IPS DF 19.7 (cell line): ENCODE results near the gene NUP93.
"Not testable (repeated sequence)": the region's sequence is repeated elsewhere in the genome, so short reads cannot be mapped to it uniquely, and the experiment has no call there.

Source experiments
- DNase-seq: peaks from one replicate; pipeline ENCODE4 v3.0.0-alpha.2; 2013; ENCODE audit warnings: low read depth, low spot score

Gene NUP93

GRCh38 chr16:56870276-56870888 is 140.5 kb downstream of the NUP93 start:
- DNase-seq = no peak

GRCh38 chr16:56871172-56871593 is 141.3 kb downstream of the NUP93 start:
- no peak for DNase-seq

- DNase-seq = no peak
These were observed 143.0 kb downstream of the NUP93 start for GRCh38 chr16:56872863-56873391.

- DNase-seq = no peak
These were observed 144.9 kb downstream of the NUP93 start for GRCh38 chr16:56874800-56875199.

GRCh38 chr16:56876048-56876447 is 146.1 kb downstream of the NUP93 start:
- no peak for DNase-seq

GRCh38 chr16:56877486-56878182 is 147.7 kb downstream of the NUP93 start:
- DNase-seq = no peak

GRCh38 chr16:56878282-56878854 is 148.4 kb downstream of the NUP93 start:
- no peak for DNase-seq

GRCh38 chr16:56879276-56879675 is 149.3 kb downstream of the NUP93 start:
- no peak for DNase-seq

- DNase-seq = no peak
These were observed 150.2 kb downstream of the NUP93 start for GRCh38 chr16:56880176-56880575.

- DNase-seq = no peak
These were observed 150.8 kb downstream of the NUP93 start for GRCh38 chr16:56880685-56881084.

GRCh38 chr16:56882077-56882800 is 152.3 kb downstream of the NUP93 start:
- DNase-seq = no peak

GRCh38 chr16:56883586-56883985 is 153.7 kb downstream of the NUP93 start:
- DNase-seq = no peak

- no peak for DNase-seq
These were observed 154.2 kb downstream of the NUP93 start for GRCh38 chr16:56884026-56884582.

GRCh38 chr16:56884929-56885328 is 155.0 kb downstream of the NUP93 start:
- DNase-seq = not testable (repeated sequence)

- no peak for DNase-seq
These were observed 155.7 kb downstream of the NUP93 start for GRCh38 chr16:56885446-56886162.

- no peak for DNase-seq
These were observed 156.4 kb downstream of the NUP93 start for GRCh38 chr16:56886296-56886695.

GRCh38 chr16:56886826-56887225 is 156.9 kb downstream of the NUP93 start:
- no peak for DNase-seq

- DNase-seq = no peak
These were observed 158.9 kb downstream of the NUP93 start for GRCh38 chr16:56888806-56889205.

- DNase-seq = no peak
These were observed 159.3 kb downstream of the NUP93 start for GRCh38 chr16:56889206-56889605.

GRCh38 chr16:56891685-56892084 is 161.8 kb downstream of the NUP93 start:
- no peak for DNase-seq

- DNase-seq = no peak
These were observed 162.8 kb downstream of the NUP93 start for GRCh38 chr16:56892705-56893104.
